HCT116 (cell line): ENCODE measurements around the gene GMDS. TPM values are rescaled to one million over a fixed set of nuclear protein-coding genes. Genes with fewer than 3 reads are reported as not detected.

ENCODE experiments used
- ATAC-seq: fragments of 200-7000 bp; cut with Tn5 transposase; 2 replicates; pipeline ENCODE4 v1.9.1; 2020; ENCODE audit warnings: mild to moderate bottlenecking, moderate library complexity
- BruUV-seq: library from RNA; stranded (reverse); fragments of 400-500 nt; replicated peaks from 2 replicates; lab custom pipeline; 2021; lab: Mats Ljungman, UMichigan
- CTCF ChIA-PET: fragments of 300-600 bp; sonication (Branson Sonifier 250); formaldehyde crosslinking; loops from one replicate; lab custom pipeline; 2021; ENCODE audit warnings: antibody characterized with exemption; lab: Charles Lee
- POLR2A ChIA-PET: fragments of 300-600, 350-600 bp; sonication (Branson Sonifier 250); formaldehyde crosslinking; loops from one replicate; lab custom pipeline; 2021; ENCODE audit warnings: antibody characterized with exemption; lab: Charles Lee
- RAD21 ChIA-PET, 2 experiments: fragments of 300-600 bp; sonication (Branson Sonifier 250); formaldehyde crosslinking; loops; one replicate each; lab custom pipeline; 2023; ENCODE audit warnings: low total read pairs in 2 of 2; ENCODE audit not compliant: uncharacterized antibody in 2 of 2, unreplicated experiment in 2 of 2, low non-redundant PET in 1 of 2; lab: Charles Lee
- DNase-seq: peaks from one replicate; pipeline ENCODE4 v3.0.0-alpha.2; 2010; ENCODE audit warnings: low read depth, low spot score
- H2AFZ ChIP-seq: fragments of 200-600 bp; shearing (Covaris generic), sonication (generic); 2 replicates; pipeline ENCODE4 v1.6.1; 2017; ENCODE audit warnings: low read depth, mixed run types, mixed read lengths, antibody characterized with exemption, low read length; ENCODE audit not compliant: poor library complexity, severe bottlenecking
- H3K27ac ChIP-seq: 2 replicates; pipeline ENCODE4 v1.5.1; 2012; ENCODE audit warnings: low read depth, low read length
- H3K27me3 ChIP-seq: fragments of 200-600 bp; sonication (generic); 2 replicates; pipeline ENCODE4 v1.6.1; 2016; ENCODE audit warnings: mixed run types, low read length, mixed read lengths; ENCODE audit not compliant: insufficient read depth
- H3K36me3 ChIP-seq, 2 experiments: fragments of 200-500 bp in 1 of 2; fragments of 200-600 bp in 1 of 2; sonication (Bioruptor generic) in 1 of 2; sonication (generic) in 1 of 2; 2 replicates each; pipeline versions ENCODE4 v1.5.1 to v1.6.1; 2014 to 2016; ENCODE audit warnings: low read length in 2 of 2, inconsistent platforms in 1 of 2, mixed read lengths in 1 of 2, mixed run types in 1 of 2; ENCODE audit not compliant: insufficient read depth in 2 of 2, control insufficient read depth in 1 of 2
- H3K4me1 ChIP-seq, 2 experiments: fragments of 200-600 bp in 1 of 2; sonication (generic) in 1 of 2; 2 replicates each; pipeline versions ENCODE4 v1.5.1 to v1.6.1; 2012 to 2017; ENCODE audit warnings: low read length in 2 of 2, inconsistent platforms in 1 of 2, mild to moderate bottlenecking in 1 of 2, mixed read lengths in 1 of 2, mixed run types in 1 of 2, moderate library complexity in 1 of 2; ENCODE audit not compliant: insufficient read depth in 2 of 2, control insufficient read depth in 1 of 2
- H3K4me2 ChIP-seq: fragments of 200-600 bp; sonication (generic); 2 replicates; pipeline ENCODE4 v1.6.1; 2017; ENCODE audit warnings: mixed run types, low read length, mixed read lengths
- H3K4me3 ChIP-seq, 2 experiments: fragments of 200-600 bp in 1 of 2; sonication (generic) in 1 of 2; replicated peaks in 1 of 2; 2 replicates each; pipeline ENCODE4 v1.5.1; 2011 to 2016; ENCODE audit warnings: low read length in 2 of 2, control low read depth in 1 of 2, low read depth in 1 of 2, mild to moderate bottlenecking in 1 of 2, mixed read lengths in 1 of 2, mixed run types in 1 of 2
- H3K79me2 ChIP-seq: fragments of 200-600 bp; sonication (generic); 2 replicates; pipeline ENCODE4 v1.6.1; 2017; ENCODE audit warnings: mild to moderate bottlenecking, mixed run types, low read length, moderate library complexity, mixed read lengths; ENCODE audit not compliant: insufficient read depth
- H3K9ac ChIP-seq: fragments of 200-600 bp; sonication (generic); 2 replicates; pipeline ENCODE4 v1.6.1; 2016; ENCODE audit warnings: low read length, mixed read lengths
- H3K9me2 ChIP-seq: fragments of 200-600 bp; sonication (generic), shearing (Covaris generic); 2 replicates; pipeline ENCODE4 v1.6.1; 2017; ENCODE audit warnings: mixed run types, mild to moderate bottlenecking, moderate library complexity; ENCODE audit not compliant: insufficient read depth
- H3K9me3 ChIP-seq, 2 experiments: fragments of 200-500 bp in 1 of 2; fragments of 200-600 bp in 1 of 2; sonication (Bioruptor generic) in 1 of 2; sonication (generic) in 1 of 2; 2 replicates each; pipeline ENCODE4 v1.6.1; 2014 to 2017; ENCODE audit warnings: low read length in 2 of 2, mixed read lengths in 2 of 2, inconsistent platforms in 1 of 2, low read depth in 1 of 2, mild to moderate bottlenecking in 1 of 2, mixed run types in 1 of 2, moderate library complexity in 1 of 2; ENCODE audit not compliant: control insufficient read depth in 1 of 2, insufficient read depth in 1 of 2
- H4K20me1 ChIP-seq: fragments of 200-600 bp; sonication (generic), shearing (Covaris generic); 2 replicates; pipeline ENCODE4 v1.6.1; 2017; ENCODE audit warnings: mixed run types, mild to moderate bottlenecking, moderate library complexity; ENCODE audit not compliant: insufficient read depth
- ATF3 ChIP-seq: IDR thresholded peaks from 2 replicates; pipeline ENCODE4 v1.6.1; 2012
- CEBPB ChIP-seq: IDR thresholded peaks from 2 replicates; pipeline ENCODE4 v1.6.1; 2012; ENCODE audit warnings: low read depth
- CTCF ChIP-seq, 3 experiments: fragments of 200-600 bp in 1 of 3; sonication (generic) in 1 of 3; IDR thresholded peaks in 2 of 3; conservative IDR thresholded peaks in 1 of 3; 2 replicates each; pipeline ENCODE4 v1.5.1; 2012 to 2017; ENCODE audit warnings: low read depth in 2 of 3, low read length in 2 of 3, antibody characterized with exemption in 1 of 3, borderline replicate concordance in 1 of 3, control low read depth in 1 of 3, mild to moderate bottlenecking in 1 of 3, mixed read lengths in 1 of 3, mixed run types in 1 of 3, moderate library complexity in 1 of 3; ENCODE audit not compliant: insufficient read depth in 1 of 3
- EGR1 ChIP-seq: IDR thresholded peaks from 2 replicates; pipeline ENCODE4 v1.6.1; 2012; ENCODE audit warnings: low read depth
- ELF1 ChIP-seq: IDR thresholded peaks from 2 replicates; pipeline ENCODE4 v1.6.1; 2012; ENCODE audit warnings: low read depth, borderline replicate concordance
- FOSL1 ChIP-seq: IDR thresholded peaks from 2 replicates; pipeline ENCODE4 v1.6.1; 2012; ENCODE audit warnings: low read depth
- JUND ChIP-seq: IDR thresholded peaks from 2 replicates; pipeline ENCODE4 v1.6.1; 2012
- RAD21 ChIP-seq: IDR thresholded peaks from 2 replicates; pipeline ENCODE4 v1.6.1; 2012; ENCODE audit warnings: low read depth, mild to moderate bottlenecking
- SIN3A ChIP-seq: IDR thresholded peaks from 2 replicates; pipeline ENCODE4 v1.6.1; 2012; ENCODE audit warnings: low read depth
- SRF ChIP-seq: IDR thresholded peaks from 2 replicates; pipeline ENCODE4 v1.6.1; 2012; ENCODE audit warnings: low read depth
- TCF7L2 ChIP-seq: IDR thresholded peaks from 2 replicates; pipeline ENCODE4 v1.7.0; 2011; ENCODE audit warnings: borderline replicate concordance, inconsistent platforms; ENCODE audit not compliant: insufficient read depth, insufficient read length; ENCODE audit errors: extremely low read depth
- YY1 ChIP-seq: IDR thresholded peaks from 2 replicates; pipeline ENCODE4 v1.6.1; 2011; ENCODE audit warnings: low read length, low read depth, moderate library complexity, mild to moderate bottlenecking; ENCODE audit not compliant: insufficient replicate concordance; ENCODE audit errors: extremely low read depth
- ZBTB33 ChIP-seq: IDR thresholded peaks from 2 replicates; pipeline ENCODE4 v1.6.1; 2011; ENCODE audit warnings: mild to moderate bottlenecking, low read length, moderate library complexity; ENCODE audit not compliant: insufficient replicate concordance; ENCODE audit errors: extremely low read depth
- ZFX ChIP-seq: fragments of 450-650 bp; IDR thresholded peaks from 2 replicates; pipeline ENCODE4 v1.6.1; 2017
- ZNF274 ChIP-seq: fragments of 200-500 bp; sonication (Bioruptor generic); IDR thresholded peaks from 2 replicates; pipeline ENCODE4 v1.6.1; 2014; ENCODE audit warnings: mild to moderate bottlenecking, low read depth, low read length, inconsistent platforms
- intact Hi-C: fragments of 100-400 bp; cut with micrococcal nuclease; formaldehyde crosslinking; loops from 2 replicates; pipeline ENCODE4 v1.10.0; 2022
- total RNA-seq: library from RNA; stranded (reverse); gene quantifications from one replicate; pipeline ENCODE4 v1.2.1, GENCODE V29; 2021; ENCODE audit not compliant: unreplicated experiment

Gene GMDS
- total RNA-seq, 1 experiment from 2014 or later: 34.4 TPM

GRCh38 chr6:2187826-2188225 is 57.6 kb downstream of the GMDS start:
- ChIA-PET CTCF (interaction anchor here (1.2 kb wide), 1 partner anchor 21 kb away, joined by 5 read pairs; no protein-coding TSS in a partner anchor), RAD21 (no interaction called here), POLR2A (no interaction called here)
- H3K9ac ChIP-seq: no peak overlapping the region
- H3K4me3 ChIP-seq: no peak overlapping the region
- no peaks in the 10 kb centered on the region for H4K20me1 ChIP-seq
- H3K9me3 ChIP-seq: no peaks in the 10 kb centered on the region
- TF ChIP-seq ZNF274 (no peak), SRF (no peak), ELF1 (no peak), ZBTB33 (no peak), EGR1 (no peak), SIN3A (no peak), CEBPB (no peak), JUND (no peak), ATF3 (no peak), RAD21 (no peak), CTCF (IDR thresholded peaks at IDR 0.05 in 2 of 3, conservative IDR thresholded peaks at IDR 0.05 in 1 of 3; ENCODE audit: borderline replicate concordance in 1 of 3, insufficient read depth in 1 of 3, low read depth in 2 of 3, low read length in 2 of 3) (no peak), FOSL1 (no peak), TCF7L2 (no peak), YY1 (no peak), ZFX (no peak)
- no peaks in the 10 kb centered on the region for H3K4me1 ChIP-seq
- H3K79me2 ChIP-seq: no peaks in the 10 kb centered on the region
- no peaks in the 10 kb centered on the region for H3K27me3 ChIP-seq
- DNase-seq: no peak
- ATAC-seq: no peak
- BruUV-seq: no TSS peak
- no peak overlapping the region for H3K27ac ChIP-seq
- H3K4me2 ChIP-seq: no peak overlapping the region
- H3K9me2 ChIP-seq: no peaks in the 10 kb centered on the region
- intact Hi-C loops: no loop called here
- H3K36me3 ChIP-seq: no peaks in the 10 kb centered on the region
- no peak overlapping the region for H2AFZ ChIP-seq
